ENCODE data around the gene BAG1. TPM values are rescaled to one million over a fixed set of nuclear protein-coding genes. Genes with fewer than 3 reads are reported as not detected.

BAG1 gene
- 10 to 100 TPM; 34.7 to 54.7 (median 44.9) TPM for total RNA-seq

GRCh38 chr9:33264473-33265177, at the start of gene BAG1, which contains the start of gene CHMP5:
Gene BAG1 (minus strand): TSS chr9:33264708.
Gene CHMP5 (plus strand): TSS chr9:33265049. CDS start chr9:33265079, 30 bp downstream.
- Histone ChIP-seq H3K27me3 (no peaks in the 10 kb centered on the region), H3K4me3 (peak within 1 kb of the TSS; percentile 97 to 98 (median 98)), H3K36me3 (no peaks in the 10 kb centered on the region), H3K27ac (peak within 1 kb of the TSS; percentile 95), H3K9me3 (no peaks in the 10 kb centered on the region), H3K4me1 (peaks cover 0 to 8% of the 10 kb centered on the region in 2 donors)
- peak; percentile 99 to 100 for DNase-seq (ENCODE audit: low spot score in 2 of 2)
- intact Hi-C loops (cut with DNase I; ENCODE audit: low total_unique reads): loop anchor here (2.0 kb wide), 1 partner anchor 74 kb away; no protein-coding TSS in a partner anchor
- TF ChIP-seq POLR2A (IDR thresholded peaks at IDR 0.05) (peak; percentile 8), CTCF (IDR thresholded peaks at IDR 0.05) (peak in 1 of 3 donors; percentile 28), POLR2AphosphoS5 (IDR thresholded peaks at IDR 0.05) (peak; percentile 61 to 80 (median 66))

- no peak overlapping the region for H3K27ac ChIP-seq
- H3K4me3 ChIP-seq: no peak overlapping the region
- H3K4me1 ChIP-seq: no peaks in the 10 kb centered on the region
- no peaks in the 10 kb centered on the region for H3K9me3 ChIP-seq
- no peaks in the 10 kb centered on the region for H3K27me3 ChIP-seq
- no peak for DNase-seq (ENCODE audit: low spot score in 2 of 2)
- TF ChIP-seq CTCF (IDR thresholded peaks at IDR 0.05) (no peak), POLR2AphosphoS5 (IDR thresholded peaks at IDR 0.05) (no peak), POLR2A (IDR thresholded peaks at IDR 0.05) (no peak)
- H3K36me3 ChIP-seq: peaks cover 6% of the 10 kb centered on the region
- intact Hi-C loops (cut with DNase I; ENCODE audit: low total_unique reads): loop anchor here (2.0 kb wide), 1 partner anchor 15 kb away; no protein-coding TSS in a partner anchor
Observed at GRCh38 chr9:33311953-33312352, 47.4 kb upstream of the BAG1 start.

GRCh38 chr9:33310748-33311147, 46.2 kb upstream of the BAG1 start:
- DNase-seq (ENCODE audit: low spot score in 2 of 2): no peak
- Histone ChIP-seq H3K36me3 (peaks cover 6% of the 10 kb centered on the region), H3K4me1 (no peaks in the 10 kb centered on the region), H3K27ac (no peak overlapping the region), H3K4me3 (no peak overlapping the region), H3K9me3 (no peaks in the 10 kb centered on the region), H3K27me3 (no peaks in the 10 kb centered on the region)
- TF ChIP-seq POLR2AphosphoS5 (IDR thresholded peaks at IDR 0.05) (no peak), CTCF (IDR thresholded peaks at IDR 0.05) (no peak), POLR2A (IDR thresholded peaks at IDR 0.05) (no peak)
- intact Hi-C loops (cut with DNase I; ENCODE audit: low total_unique reads): no loop called here

GRCh38 chr9:33309903-33310302, 45.4 kb upstream of the BAG1 start:
- DNase-seq (ENCODE audit: low spot score in 2 of 2): no peak
- Histone ChIP-seq H3K27me3 (no peaks in the 10 kb centered on the region), H3K27ac (no peak overlapping the region), H3K4me1 (no peaks in the 10 kb centered on the region), H3K4me3 (no peak overlapping the region), H3K36me3 (peaks cover 11% of the 10 kb centered on the region), H3K9me3 (no peaks in the 10 kb centered on the region)
- TF ChIP-seq POLR2AphosphoS5 (IDR thresholded peaks at IDR 0.05): no peak
- no peak for TF ChIP-seq CTCF (IDR thresholded peaks at IDR 0.05)
- TF ChIP-seq POLR2A (IDR thresholded peaks at IDR 0.05): no peak
- intact Hi-C loops (cut with DNase I; ENCODE audit: low total_unique reads): no loop called here

- no peaks in the 10 kb centered on the region for H3K27me3 ChIP-seq
- intact Hi-C loops (cut with DNase I; ENCODE audit: low total_unique reads): no loop called here
- DNase-seq (ENCODE audit: low spot score in 2 of 2): no peak
- peaks cover 16% of the 10 kb centered on the region for H3K36me3 ChIP-seq
- no peaks in the 10 kb centered on the region for H3K9me3 ChIP-seq
- no peak overlapping the region for H3K27ac ChIP-seq
- H3K4me1 ChIP-seq: no peaks in the 10 kb centered on the region
- H3K4me3 ChIP-seq: no peak overlapping the region
- no peak for TF ChIP-seq POLR2A (IDR thresholded peaks at IDR 0.05)
Observed at GRCh38 chr9:33307067-33307466, 42.6 kb upstream of the BAG1 start.
